DND-41 (cell line): Measurements from ENCODE around the gene TIMP1.

ENCODE experiments used
- ATAC-seq: fragments of 200-7000 bp; cut with Tn5 transposase; 3 replicates; pipeline ENCODE4 v1.9.1; 2021; ENCODE audit warnings: low read depth; ENCODE audit not compliant: insufficient read depth
- DNase-seq: peaks from one replicate; pipeline ENCODE4 v3.0.0-alpha.2; 2020
- H2AFZ ChIP-seq: 2 replicates; pipeline ENCODE4 v1.6.0; 2012; ENCODE audit warnings: low read depth, low read length
- H3K27ac ChIP-seq: 2 replicates; pipeline ENCODE4 v1.5.1; 2012; ENCODE audit warnings: low read length, inconsistent platforms
- H3K27me3 ChIP-seq: fragments of 200-600 bp; sonication (generic); 2 replicates; pipeline ENCODE4 v1.6.0; 2012; ENCODE audit warnings: low read length, mild to moderate bottlenecking, inconsistent platforms; ENCODE audit not compliant: insufficient read depth, poor library complexity
- H3K36me3 ChIP-seq: 2 replicates; pipeline ENCODE4 v1.5.1; 2012; ENCODE audit warnings: low read length, inconsistent platforms; ENCODE audit not compliant: insufficient read depth
- H3K4me1 ChIP-seq: 2 replicates; pipeline ENCODE4 v1.5.1; 2012; ENCODE audit warnings: mild to moderate bottlenecking, low read length; ENCODE audit not compliant: insufficient read depth
- H3K4me2 ChIP-seq: 2 replicates; pipeline ENCODE4 v1.6.0; 2012; ENCODE audit warnings: mild to moderate bottlenecking, moderate library complexity, low read length, inconsistent platforms; ENCODE audit not compliant: insufficient read depth
- H3K4me3 ChIP-seq, 2 experiments: fragments of 200-600 bp in 1 of 2; shearing (Covaris generic) in 1 of 2; 2 replicates each; pipeline ENCODE4 v1.5.1; 2012 to 2016; ENCODE audit warnings: inconsistent platforms in 2 of 2, low read length in 2 of 2, mild to moderate bottlenecking in 2 of 2, low read depth in 1 of 2, moderate library complexity in 1 of 2
- H3K79me2 ChIP-seq: 2 replicates; pipeline ENCODE4 v1.6.0; 2012; ENCODE audit warnings: low read length, inconsistent platforms; ENCODE audit not compliant: insufficient read depth
- H3K9ac ChIP-seq: 2 replicates; pipeline ENCODE4 v1.6.0; 2012; ENCODE audit warnings: low read depth, mild to moderate bottlenecking, inconsistent platforms, low read length, moderate library complexity
- H3K9me3 ChIP-seq: 2 replicates; pipeline ENCODE4 v1.5.1; 2012; ENCODE audit warnings: low read length, moderate library complexity, mild to moderate bottlenecking, inconsistent platforms; ENCODE audit not compliant: insufficient read depth, severe bottlenecking
- H4K20me1 ChIP-seq: 2 replicates; pipeline ENCODE4 v1.6.0; 2012; ENCODE audit warnings: low read length; ENCODE audit not compliant: insufficient read depth
- EZH2 ChIP-seq: IDR thresholded peaks from 3 replicates; pipeline ENCODE4 v1.6.1; 2012; ENCODE audit warnings: borderline replicate concordance, low read depth, mild to moderate bottlenecking, moderate library complexity, low read length, inconsistent platforms; ENCODE audit not compliant: severe bottlenecking
- TF ChIP-seq, protein P1 (sequence below): IDR thresholded peaks from 2 replicates; pipeline ENCODE4 v1.5.1; 2012; ENCODE audit warnings: borderline replicate concordance, low read length, moderate library complexity, mild to moderate bottlenecking; ENCODE audit not compliant: poor library complexity, severe bottlenecking; ENCODE audit errors: extremely low read depth

TIMP1 gene

GRCh38 chrX:47611489-47611888 lies 29.3 kb downstream of the TIMP1 start:
- Histone ChIP-seq H4K20me1 (no peaks in the 10 kb centered on the region), H3K4me2 (no peak overlapping the region), H2AFZ (no peak overlapping the region), H3K9me3 (no peaks in the 10 kb centered on the region), H3K4me1 (no peaks in the 10 kb centered on the region), H3K4me3 (no peak overlapping the region), H3K36me3 (no peaks in the 10 kb centered on the region), H3K9ac (no peak overlapping the region), H3K27ac (no peak overlapping the region), H3K27me3 (no peaks in the 10 kb centered on the region), H3K79me2 (no peaks in the 10 kb centered on the region)
- TF ChIP-seq, protein P1, sequence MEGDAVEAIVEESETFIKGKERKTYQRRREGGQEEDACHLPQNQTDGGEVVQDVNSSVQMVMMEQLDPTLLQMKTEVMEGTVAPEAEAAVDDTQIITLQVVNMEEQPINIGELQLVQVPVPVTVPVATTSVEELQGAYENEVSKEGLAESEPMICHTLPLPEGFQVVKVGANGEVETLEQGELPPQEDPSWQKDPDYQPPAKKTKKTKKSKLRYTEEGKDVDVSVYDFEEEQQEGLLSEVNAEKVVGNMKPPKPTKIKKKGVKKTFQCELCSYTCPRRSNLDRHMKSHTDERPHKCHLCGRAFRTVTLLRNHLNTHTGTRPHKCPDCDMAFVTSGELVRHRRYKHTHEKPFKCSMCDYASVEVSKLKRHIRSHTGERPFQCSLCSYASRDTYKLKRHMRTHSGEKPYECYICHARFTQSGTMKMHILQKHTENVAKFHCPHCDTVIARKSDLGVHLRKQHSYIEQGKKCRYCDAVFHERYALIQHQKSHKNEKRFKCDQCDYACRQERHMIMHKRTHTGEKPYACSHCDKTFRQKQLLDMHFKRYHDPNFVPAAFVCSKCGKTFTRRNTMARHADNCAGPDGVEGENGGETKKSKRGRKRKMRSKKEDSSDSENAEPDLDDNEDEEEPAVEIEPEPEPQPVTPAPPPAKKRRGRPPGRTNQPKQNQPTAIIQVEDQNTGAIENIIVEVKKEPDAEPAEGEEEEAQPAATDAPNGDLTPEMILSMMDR: no peak
- TF ChIP-seq EZH2: no peak
- DNase-seq (no peak), ATAC-seq (no peak)

DNA sequence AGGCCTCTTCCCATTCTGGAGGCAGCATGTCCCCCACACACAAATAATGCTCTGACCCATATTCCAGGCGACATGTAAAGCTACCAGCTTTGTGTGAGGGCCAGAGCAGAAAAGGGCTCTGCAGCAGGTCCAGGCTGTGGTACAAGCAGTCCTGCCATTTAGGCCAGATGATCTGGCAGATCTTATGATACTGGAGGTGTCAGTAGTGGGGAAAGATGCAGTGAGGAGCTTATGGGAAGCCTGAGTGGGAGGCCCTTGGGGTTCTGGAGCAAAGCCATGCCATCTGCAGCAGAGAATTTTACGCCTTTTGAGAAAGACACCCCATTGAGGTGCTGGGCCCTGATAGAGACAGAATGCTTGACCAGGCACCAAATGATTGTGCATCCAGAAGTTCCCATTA lies 29.7 kb downstream of the TIMP1 start:
- Histone ChIP-seq H4K20me1 (no peaks in the 10 kb centered on the region), H3K9me3 (no peaks in the 10 kb centered on the region), H3K4me2 (no peak overlapping the region), H3K36me3 (no peaks in the 10 kb centered on the region), H3K79me2 (no peaks in the 10 kb centered on the region), H2AFZ (no peak overlapping the region), H3K4me3 (no peak overlapping the region), H3K27ac (no peak overlapping the region), H3K27me3 (no peaks in the 10 kb centered on the region), H3K9ac (no peak overlapping the region), H3K4me1 (no peaks in the 10 kb centered on the region)
- TF ChIP-seq EZH2: no peak
- TF ChIP-seq, protein P1: no peak
- ATAC-seq (no peak), DNase-seq (no peak)

- Histone ChIP-seq H3K27me3 (no peaks in the 10 kb centered on the region), H3K4me3 (no peak overlapping the region), H2AFZ (no peak overlapping the region), H3K4me1 (no peaks in the 10 kb centered on the region), H3K36me3 (no peaks in the 10 kb centered on the region), H3K9me3 (no peaks in the 10 kb centered on the region), H3K27ac (no peak overlapping the region), H4K20me1 (no peaks in the 10 kb centered on the region), H3K79me2 (no peaks in the 10 kb centered on the region), H3K9ac (no peak overlapping the region), H3K4me2 (no peak overlapping the region)
- TF ChIP-seq, protein P1: no peak
- TF ChIP-seq EZH2: no peak
- ATAC-seq (no peak), DNase-seq (no peak)
Measured at GRCh38 chrX:47612418-47612817, 30.2 kb downstream of the TIMP1 start.

DNA sequence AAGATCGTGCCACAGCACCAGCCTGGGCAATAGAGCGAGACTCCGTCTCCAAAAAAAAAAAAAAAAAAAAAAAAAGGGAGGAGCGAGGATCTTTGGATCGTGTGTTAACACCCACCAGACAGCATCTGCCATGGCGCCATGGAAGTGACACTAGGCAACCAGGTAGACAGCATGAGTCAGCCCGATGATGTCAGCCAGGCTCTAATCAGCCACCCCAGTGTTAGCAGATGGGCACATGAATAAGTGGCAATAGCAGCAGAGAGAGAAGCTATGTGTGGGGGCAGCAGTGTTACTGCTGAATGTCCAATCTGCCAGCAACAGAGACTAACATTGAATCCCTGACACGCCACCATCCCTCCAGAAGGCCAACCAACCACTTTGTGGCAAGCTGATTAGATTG lies 30.8 kb downstream of the TIMP1 start:
- TF ChIP-seq, protein P1: no peak
- no peak for TF ChIP-seq EZH2
- Histone ChIP-seq H3K4me2 (no peak overlapping the region), H2AFZ (no peak overlapping the region), H3K79me2 (no peaks in the 10 kb centered on the region), H3K9ac (no peak overlapping the region), H3K27ac (no peak overlapping the region), H3K4me1 (no peaks in the 10 kb centered on the region), H3K27me3 (no peaks in the 10 kb centered on the region), H3K9me3 (no peaks in the 10 kb centered on the region), H3K4me3 (no peak overlapping the region), H3K36me3 (no peaks in the 10 kb centered on the region), H4K20me1 (no peaks in the 10 kb centered on the region)
- ATAC-seq (no peak), DNase-seq (no peak)
